ENCODE data around the gene WDR59. TPM values are rescaled to one million over a fixed set of nuclear protein-coding genes. Genes with fewer than 3 reads are reported as not detected.

WDR59 gene
- total RNA-seq, 4 donors from 2014 or later: 26.2 to 153 (median 59.1) TPM

GRCh38 chr16:74893541-74893940 lies 91.4 kb downstream of the WDR59 start:
- WGBS: 87% methylated on average over 4 of the region's 4 CpGs
- Histone ChIP-seq H3K27me3 (no peaks in the 10 kb centered on the region), H3K9me3 (no peaks in the 10 kb centered on the region), H3K27ac (no peak overlapping the region), H3K36me3 (peaks cover 57% of the 10 kb centered on the region), H3K4me1 (no peaks in the 10 kb centered on the region), H3K4me3 (no peak overlapping the region)
- no peak for DNase-seq (ENCODE audit: low spot score in 2 of 2)
- no peak for TF ChIP-seq EP300 (IDR thresholded peaks at IDR 0.05)
- TF ChIP-seq POLR2A (IDR thresholded peaks at IDR 0.05): no peak

- H3K4me3 ChIP-seq: no peak overlapping the region
- no peak for DNase-seq (ENCODE audit: low spot score in 2 of 2)
- 89% methylated on average over 8 of the region's 8 CpGs for WGBS
- H3K36me3 ChIP-seq: peaks cover 58% of the 10 kb centered on the region
- no peaks in the 10 kb centered on the region for H3K9me3 ChIP-seq
- H3K27ac ChIP-seq: no peak overlapping the region
- H3K27me3 ChIP-seq: no peaks in the 10 kb centered on the region
- H3K4me1 ChIP-seq: no peaks in the 10 kb centered on the region
- TF ChIP-seq POLR2AphosphoS5 (IDR thresholded peaks at IDR 0.05) (no peak), EP300 (IDR thresholded peaks at IDR 0.05) (no peak), POLR2A (IDR thresholded peaks at IDR 0.05) (no peak), CTCF (IDR thresholded peaks at IDR 0.05) (no peak)
These were observed 92.1 kb downstream of the WDR59 start for GRCh38 chr16:74892574-74893461.

DNA sequence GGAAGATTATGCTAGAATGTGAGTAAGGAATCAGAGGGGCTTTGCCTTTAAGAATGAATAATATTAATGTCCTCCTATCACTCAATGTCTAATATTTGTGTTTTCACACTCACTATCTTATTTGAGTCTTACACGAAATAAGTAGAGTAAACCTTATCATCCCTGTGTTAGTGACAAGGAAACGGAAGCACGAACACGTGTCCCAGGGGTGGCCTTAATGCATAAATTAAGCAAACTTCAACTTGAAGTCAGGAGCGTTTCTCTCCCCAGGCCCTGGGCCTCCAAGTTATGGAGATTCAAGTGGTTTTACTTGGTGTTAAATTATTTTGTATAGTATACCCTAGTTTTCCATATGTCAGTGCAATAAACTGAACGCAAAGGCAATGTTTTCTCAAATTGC lies 96.0 kb downstream of the WDR59 start:
- Histone ChIP-seq H3K27ac (no peak overlapping the region), H3K4me1 (no peaks in the 10 kb centered on the region), H3K9me3 (no peaks in the 10 kb centered on the region), H3K4me3 (no peak overlapping the region), H3K36me3 (peaks cover 88% of the 10 kb centered on the region), H3K27me3 (no peaks in the 10 kb centered on the region)
- no peak for DNase-seq (ENCODE audit: low spot score in 2 of 2)
- WGBS: 73% methylated on average over 6 of the region's 6 CpGs
- TF ChIP-seq POLR2A (IDR thresholded peaks at IDR 0.05) (no peak), CTCF (IDR thresholded peaks at IDR 0.05) (no peak), EP300 (IDR thresholded peaks at IDR 0.05) (no peak), POLR2AphosphoS5 (IDR thresholded peaks at IDR 0.05) (no peak)

- Histone ChIP-seq H3K36me3 (peaks cover 91% of the 10 kb centered on the region), H3K27me3 (no peaks in the 10 kb centered on the region), H3K9me3 (no peaks in the 10 kb centered on the region), H3K4me3 (no peak overlapping the region), H3K4me1 (no peaks in the 10 kb centered on the region), H3K27ac (no peak overlapping the region)
- 64% methylated on average over 13 of the region's 13 CpGs for WGBS
- TF ChIP-seq POLR2A (IDR thresholded peaks at IDR 0.05) (no peak), POLR2AphosphoS5 (IDR thresholded peaks at IDR 0.05) (no peak), EP300 (IDR thresholded peaks at IDR 0.05) (no peak), CTCF (IDR thresholded peaks at IDR 0.05) (no peak)
- no peak for DNase-seq (ENCODE audit: low spot score in 2 of 2)
These were observed 96.6 kb downstream of the WDR59 start for GRCh38 chr16:74888232-74888862.

GRCh38 chr16:74887084-74887483 lies 97.8 kb downstream of the WDR59 start:
- Histone ChIP-seq H3K4me3 (no peak overlapping the region), H3K36me3 (peaks cover 81% of the 10 kb centered on the region), H3K27ac (no peak overlapping the region), H3K27me3 (no peaks in the 10 kb centered on the region), H3K4me1 (no peaks in the 10 kb centered on the region), H3K9me3 (no peaks in the 10 kb centered on the region)
- 91% methylated on average over 2 of the region's 2 CpGs for WGBS
- DNase-seq (ENCODE audit: low spot score in 2 of 2): no peak
- TF ChIP-seq POLR2A (IDR thresholded peaks at IDR 0.05): no peak
- TF ChIP-seq CTCF (IDR thresholded peaks at IDR 0.05): no peak
- TF ChIP-seq EP300 (IDR thresholded peaks at IDR 0.05): no peak
- TF ChIP-seq POLR2AphosphoS5 (IDR thresholded peaks at IDR 0.05): no peak
